Astrocyte (in vitro differentiated cells and primary cell): ENCODE results near the gene KCTD10.

Experiments used
- EZH2 ChIP-seq: IDR thresholded peaks from 2 replicates; pipeline ENCODE4 v1.6.1; 2012; ENCODE audit warnings: mild to moderate bottlenecking, low read length, inconsistent platforms; ENCODE audit not compliant: insufficient read depth
- TF ChIP-seq, protein P1 (sequence below): IDR thresholded peaks from 2 replicates; pipeline ENCODE4 v1.5.1; 2011; ENCODE audit warnings: low read depth, mild to moderate bottlenecking, inconsistent platforms, low read length, moderate library complexity; ENCODE audit not compliant: insufficient read depth

DNA sequence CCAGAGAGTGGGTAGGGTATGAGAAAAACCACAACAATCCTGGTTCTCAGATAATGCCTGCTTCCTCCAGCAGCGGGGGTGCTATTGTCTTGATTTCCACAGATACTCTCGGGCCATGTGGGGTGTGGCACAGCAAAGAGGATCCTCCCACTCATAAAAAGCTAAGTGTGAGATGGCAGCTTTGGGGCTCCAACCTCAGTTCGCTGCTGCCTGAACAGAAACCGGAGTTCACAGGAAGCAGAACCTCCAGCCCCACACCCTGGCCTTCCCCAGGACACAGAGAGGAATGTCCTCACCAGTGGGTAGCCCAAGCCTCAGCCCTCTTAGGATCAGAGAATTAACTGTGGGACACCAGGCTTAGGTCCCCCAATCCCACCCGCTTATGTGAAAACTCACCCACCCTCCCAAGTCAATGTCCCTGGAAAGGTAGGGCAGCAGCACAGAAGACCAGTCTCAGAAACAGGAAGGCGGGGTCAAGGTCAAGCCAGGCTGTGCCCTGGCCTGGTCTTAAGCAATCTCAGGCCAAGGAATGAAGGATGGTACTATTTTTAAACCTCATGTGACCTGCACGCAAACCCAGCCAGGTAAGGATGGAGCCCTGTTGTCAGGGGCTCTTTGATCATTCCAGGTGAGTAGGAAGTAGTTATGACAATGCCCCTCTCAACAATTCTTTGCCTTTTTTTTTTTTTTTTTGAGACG is 9.0 kb downstream of the KCTD10 start:
- TF ChIP-seq, protein P1, sequence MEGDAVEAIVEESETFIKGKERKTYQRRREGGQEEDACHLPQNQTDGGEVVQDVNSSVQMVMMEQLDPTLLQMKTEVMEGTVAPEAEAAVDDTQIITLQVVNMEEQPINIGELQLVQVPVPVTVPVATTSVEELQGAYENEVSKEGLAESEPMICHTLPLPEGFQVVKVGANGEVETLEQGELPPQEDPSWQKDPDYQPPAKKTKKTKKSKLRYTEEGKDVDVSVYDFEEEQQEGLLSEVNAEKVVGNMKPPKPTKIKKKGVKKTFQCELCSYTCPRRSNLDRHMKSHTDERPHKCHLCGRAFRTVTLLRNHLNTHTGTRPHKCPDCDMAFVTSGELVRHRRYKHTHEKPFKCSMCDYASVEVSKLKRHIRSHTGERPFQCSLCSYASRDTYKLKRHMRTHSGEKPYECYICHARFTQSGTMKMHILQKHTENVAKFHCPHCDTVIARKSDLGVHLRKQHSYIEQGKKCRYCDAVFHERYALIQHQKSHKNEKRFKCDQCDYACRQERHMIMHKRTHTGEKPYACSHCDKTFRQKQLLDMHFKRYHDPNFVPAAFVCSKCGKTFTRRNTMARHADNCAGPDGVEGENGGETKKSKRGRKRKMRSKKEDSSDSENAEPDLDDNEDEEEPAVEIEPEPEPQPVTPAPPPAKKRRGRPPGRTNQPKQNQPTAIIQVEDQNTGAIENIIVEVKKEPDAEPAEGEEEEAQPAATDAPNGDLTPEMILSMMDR, result no peak
- no peak for TF ChIP-seq EZH2
